Testis (tissue), 3 donors: ENCODE data around the gene TBC1D13. TPM values are rescaled to one million over a fixed set of nuclear protein-coding genes. Genes with fewer than 3 reads are reported as not detected.

Experiments used
- DNase-seq: peaks from one replicate; pipeline ENCODE4 v3.0.0-alpha.2; 2019
- H3K27ac ChIP-seq, 2 donors: fragments of 200-600 bp; sonication (generic); one replicate each; pipeline ENCODE4 v1.5.1; 2019
- H3K27me3 ChIP-seq: fragments of 200-600 bp; sonication (generic); one replicate; pipeline ENCODE4 v1.5.1; 2019
- H3K36me3 ChIP-seq: fragments of 200-600 bp; sonication (generic); one replicate; pipeline ENCODE4 v1.5.1; 2017; ENCODE audit warnings: low read depth; ENCODE audit errors: missing control alignments
- H3K4me1 ChIP-seq: fragments of 200-600 bp; sonication (generic); one replicate; pipeline ENCODE4 v1.5.1; 2019
- H3K4me3 ChIP-seq, 2 donors: fragments of 200-600 bp; sonication (generic); one replicate each; pipeline ENCODE4 v1.5.1; 2017 to 2019
- H3K9me3 ChIP-seq: fragments of 200-600 bp; sonication (generic); one replicate; pipeline ENCODE4 v1.5.1; 2017
- CTCF ChIP-seq, 3 experiments: fragments of 450-650 bp in 2 of 3; fragments of 200-600 bp in 1 of 3; sonication (generic) in 1 of 3; IDR thresholded peaks; one replicate each; pipeline ENCODE4 v1.5.1; 2016 to 2019; ENCODE audit warnings: antibody characterized with exemption in 3 of 3, mild to moderate bottlenecking in 2 of 3, moderate library complexity in 1 of 3
- POLR2A ChIP-seq: fragments of 450-650 bp; IDR thresholded peaks from one replicate; pipeline ENCODE4 v1.6.1; 2017; ENCODE audit warnings: antibody characterized with exemption, mild to moderate bottlenecking, moderate library complexity
- WGBS, 2 donors: methylation state at CpG; one replicate each; pipeline ENCODE4 v1.1.5; 2018; 5-methylcytosine and 5-hydroxymethylcytosine counted together
- intact Hi-C: fragments of 100-400 bp; cut with DNase I; formaldehyde crosslinking; loops from one replicate; pipeline ENCODE4 v1.15.1; 2023; ENCODE audit warnings: low total_unique reads
- polyA plus RNA-seq: library from polyadenylated mRNA; stranded (reverse); fragments of 350-450 nt; fragmentation: Illumina TruSeq; extraction: RNeasy Lipid Tissue Mini Kit (QIAGEN cat#74804); gene quantifications from one replicate; pipeline ENCODE4 v1.2.3, GENCODE V29; 2014; ENCODE audit warnings: low read depth, low replicate concordance; ENCODE audit not compliant: insufficient read depth
- total RNA-seq, 2 donors: library from RNA; depleted of rRNA; stranded (reverse); fragments of >200 nt; gene quantifications; one replicate each; pipeline ENCODE4 v1.2.3, GENCODE V29; 2016

Gene TBC1D13
- total and polyA plus RNA-seq, 3 donors from 2014 or later, result 14.3 to 15.7 (median 15.5) TPM

- no peaks in the 10 kb centered on the region for H3K9me3 ChIP-seq
- TF ChIP-seq CTCF (IDR thresholded peaks at IDR 0.05) (no peak), POLR2A (no peak)
- DNase-seq, result no peak
- no peaks in the 10 kb centered on the region for H3K36me3 ChIP-seq
- H3K4me3 ChIP-seq, result peak overlapping the region; percentile 74 to 89
- intact Hi-C loops, result no loop called here
- 29 to 53% methylated on average over 10 to 18 of the region's 18 CpGs for WGBS, 2 donors
- H3K4me1 ChIP-seq, result peaks cover 8% of the 10 kb centered on the region
- no peaks in the 10 kb centered on the region for H3K27me3 ChIP-seq
- peak overlapping the region; percentile 48 to 53 for H3K27ac ChIP-seq
These were observed 41.8 kb downstream of the TBC1D13 start for GRCh38 chr9:128828719-128829452.

- 0 to 1% methylated on average over 15 to 56 of the region's 56 CpGs for WGBS, 2 donors
- Histone ChIP-seq H3K36me3 (no peaks in the 10 kb centered on the region), H3K4me1 (peaks cover 8% of the 10 kb centered on the region), H3K27me3 (no peaks in the 10 kb centered on the region), H3K9me3 (no peaks in the 10 kb centered on the region), H3K27ac (peak within 1 kb of the TSS; percentile 48 to 53), H3K4me3 (peak within 1 kb of the TSS; percentile 74 to 89)
- no peak for TF ChIP-seq POLR2A
- peak; percentile 96 for DNase-seq
- intact Hi-C loops, result no loop called here
These were observed 42.6 kb downstream of the TBC1D13 start, which contains the start of gene SPOUT1 for GRCh38 chr9:128829477-128830251. SPOUT1 (minus strand) TSS chr9:128829794; CDS start chr9:128829780, 14 bp downstream.

GRCh38 chr9:128833696-128834095 is 46.6 kb downstream of the TBC1D13 start:
- Histone ChIP-seq H3K27ac (no peak overlapping the region), H3K4me1 (peaks cover 5% of the 10 kb centered on the region), H3K4me3 (no peak overlapping the region), H3K36me3 (no peaks in the 10 kb centered on the region), H3K9me3 (no peaks in the 10 kb centered on the region), H3K27me3 (no peaks in the 10 kb centered on the region)
- no peak for DNase-seq
- WGBS, 2 donors, result 93 to 95% methylated on average over 10 of the region's 10 CpGs
- TF ChIP-seq CTCF (IDR thresholded peaks at IDR 0.05) (no peak), POLR2A (no peak)
- intact Hi-C loops, result no loop called here

- no peak for DNase-seq
- Histone ChIP-seq H3K4me3 (no peak overlapping the region), H3K36me3 (no peaks in the 10 kb centered on the region), H3K9me3 (no peaks in the 10 kb centered on the region), H3K4me1 (no peaks in the 10 kb centered on the region), H3K27ac (no peak overlapping the region), H3K27me3 (no peaks in the 10 kb centered on the region)
- intact Hi-C loops, result no loop called here
- no peak for TF ChIP-seq CTCF (IDR thresholded peaks at IDR 0.05)
- TF ChIP-seq POLR2A, result no peak
- 92 to 96% methylated on average over 14 to 18 of the region's 28 CpGs for WGBS, 2 donors
These were observed 48.5 kb downstream of the TBC1D13 start for GRCh38 chr9:128835246-128836210.
